HFF-Myc (cell line): ENCODE measurements around the gene CSNK1E.

ENCODE experiments used
- DNase-seq: peaks from one replicate; pipeline ENCODE4 v3.0.0-alpha.2; 2011; ENCODE audit warnings: low read depth; ENCODE audit errors: extremely low read depth
- H3K4me3 ChIP-seq: replicated peaks from 2 replicates; pipeline ENCODE4 v1.5.1; 2011; ENCODE audit warnings: low read depth, mild to moderate bottlenecking, control low read depth, low read length
- TF ChIP-seq, protein P1 (sequence below): IDR thresholded peaks from 2 replicates; pipeline ENCODE4 v1.5.1; 2012; ENCODE audit warnings: mild to moderate bottlenecking, low read depth, low read length, control low read depth; ENCODE audit errors: missing control alignments

Gene CSNK1E

DNA sequence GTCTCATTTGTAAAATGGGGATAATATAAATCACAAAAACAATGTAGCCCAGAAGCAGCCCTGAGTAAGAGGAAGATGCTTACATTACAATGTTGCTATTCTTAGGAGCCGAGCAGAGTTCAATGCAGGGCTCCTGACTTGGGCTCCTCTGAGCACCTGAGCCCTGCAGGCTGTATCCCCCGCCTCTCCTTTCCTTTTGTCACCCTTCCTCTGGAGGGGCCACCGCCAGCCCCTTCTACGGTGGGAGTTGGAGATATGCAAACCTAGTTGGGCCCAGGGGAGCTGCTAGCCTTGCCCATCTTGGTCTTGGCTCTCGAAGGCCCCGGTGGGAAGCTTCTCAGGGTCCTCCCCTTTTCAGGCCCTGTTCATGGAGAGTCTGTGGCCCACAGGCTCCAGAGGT, 8.4 kb upstream of the CSNK1E start:
- no peak for DNase-seq
- TF ChIP-seq, protein P1, sequence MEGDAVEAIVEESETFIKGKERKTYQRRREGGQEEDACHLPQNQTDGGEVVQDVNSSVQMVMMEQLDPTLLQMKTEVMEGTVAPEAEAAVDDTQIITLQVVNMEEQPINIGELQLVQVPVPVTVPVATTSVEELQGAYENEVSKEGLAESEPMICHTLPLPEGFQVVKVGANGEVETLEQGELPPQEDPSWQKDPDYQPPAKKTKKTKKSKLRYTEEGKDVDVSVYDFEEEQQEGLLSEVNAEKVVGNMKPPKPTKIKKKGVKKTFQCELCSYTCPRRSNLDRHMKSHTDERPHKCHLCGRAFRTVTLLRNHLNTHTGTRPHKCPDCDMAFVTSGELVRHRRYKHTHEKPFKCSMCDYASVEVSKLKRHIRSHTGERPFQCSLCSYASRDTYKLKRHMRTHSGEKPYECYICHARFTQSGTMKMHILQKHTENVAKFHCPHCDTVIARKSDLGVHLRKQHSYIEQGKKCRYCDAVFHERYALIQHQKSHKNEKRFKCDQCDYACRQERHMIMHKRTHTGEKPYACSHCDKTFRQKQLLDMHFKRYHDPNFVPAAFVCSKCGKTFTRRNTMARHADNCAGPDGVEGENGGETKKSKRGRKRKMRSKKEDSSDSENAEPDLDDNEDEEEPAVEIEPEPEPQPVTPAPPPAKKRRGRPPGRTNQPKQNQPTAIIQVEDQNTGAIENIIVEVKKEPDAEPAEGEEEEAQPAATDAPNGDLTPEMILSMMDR: no peak
- no peak overlapping the region for H3K4me3 ChIP-seq

DNA sequence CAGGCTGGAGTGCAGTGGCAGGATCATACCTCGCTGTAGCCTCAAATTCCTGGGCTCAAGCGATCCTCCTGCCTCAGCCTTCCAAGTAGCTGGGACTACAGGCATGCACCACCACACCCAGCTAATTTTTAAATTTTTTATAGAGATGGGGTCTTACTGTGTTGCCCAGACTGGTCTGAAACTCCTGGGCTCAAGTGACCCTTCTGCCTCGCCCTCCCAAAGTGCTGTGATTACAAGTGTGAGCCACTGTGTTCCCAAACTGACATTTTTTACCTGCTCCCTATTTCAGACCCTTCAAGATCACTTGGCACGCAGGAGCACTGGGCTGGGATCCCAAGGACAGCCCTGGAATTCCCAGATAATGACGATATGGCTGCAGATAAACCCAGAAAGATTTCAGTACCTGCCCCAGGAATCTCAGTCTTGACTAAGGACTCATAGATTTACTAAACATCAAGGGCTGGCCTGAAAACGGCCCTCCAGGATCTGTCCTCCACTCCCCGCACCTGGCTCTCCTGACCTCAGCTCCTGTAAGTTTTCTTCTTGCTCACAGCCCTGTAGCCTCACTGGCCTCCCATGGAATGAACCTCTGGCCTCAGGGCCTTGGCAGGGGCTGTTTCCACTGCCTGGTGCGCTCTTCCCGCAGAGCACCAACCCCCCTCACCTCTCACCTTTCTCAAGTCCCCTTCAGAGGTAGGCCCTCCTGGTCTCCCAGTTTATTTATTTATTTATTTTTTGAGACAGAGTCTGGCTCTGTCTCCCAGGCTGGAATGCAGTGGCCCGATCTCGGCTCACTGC, 3.6 kb upstream of the CSNK1E start:
- TF ChIP-seq, protein P1: no peak
- no peak overlapping the region for H3K4me3 ChIP-seq
- DNase-seq: no peak

DNA sequence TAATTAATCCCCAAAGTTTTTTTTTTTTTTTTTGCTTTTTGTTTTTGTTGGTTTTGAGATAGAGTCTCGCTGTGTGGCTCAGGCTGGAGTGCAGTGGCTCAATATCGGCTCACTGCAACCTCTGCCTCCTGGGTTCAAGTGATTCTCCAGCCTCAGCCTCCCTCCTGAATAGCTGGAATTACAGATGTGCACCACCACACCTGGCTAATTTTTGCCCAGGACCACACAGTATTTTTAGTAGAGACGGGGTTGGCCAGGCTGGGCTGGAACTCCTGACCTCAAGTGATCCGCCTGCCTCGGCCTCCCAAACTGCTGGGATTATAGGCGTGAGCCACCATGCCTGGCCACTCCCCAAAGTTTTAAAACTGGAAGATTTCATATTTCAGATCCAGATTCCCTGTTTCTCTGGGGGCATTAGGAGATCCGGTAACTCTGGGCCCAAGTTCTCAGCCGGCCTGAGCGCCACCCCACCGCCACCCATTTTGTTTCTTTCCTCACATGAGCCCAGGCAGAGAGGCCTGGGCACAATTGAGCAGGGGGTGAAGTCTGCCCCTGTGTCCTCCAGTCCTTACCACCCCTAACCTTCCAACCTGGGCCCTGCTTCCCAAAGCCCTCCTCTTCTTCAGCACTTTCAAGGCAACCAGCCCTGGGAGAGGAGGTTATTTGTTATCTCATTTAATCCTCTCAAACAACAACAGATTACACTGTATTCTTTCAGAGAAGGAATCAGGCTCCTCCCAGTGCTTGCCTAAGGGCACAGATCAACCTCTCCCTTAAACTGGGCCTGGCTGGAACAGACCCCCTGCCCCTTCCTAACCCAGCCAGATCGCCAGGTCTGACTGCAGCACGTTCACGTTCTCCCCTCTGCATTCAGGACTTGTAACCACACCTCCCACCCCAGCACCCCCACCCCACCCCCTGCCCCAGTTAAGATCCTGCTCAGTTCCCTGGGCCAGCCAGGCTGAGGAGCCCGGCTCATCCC, 1.9 kb upstream of the CSNK1E start:
- no peak for DNase-seq
- TF ChIP-seq, protein P1: no peak

DNA sequence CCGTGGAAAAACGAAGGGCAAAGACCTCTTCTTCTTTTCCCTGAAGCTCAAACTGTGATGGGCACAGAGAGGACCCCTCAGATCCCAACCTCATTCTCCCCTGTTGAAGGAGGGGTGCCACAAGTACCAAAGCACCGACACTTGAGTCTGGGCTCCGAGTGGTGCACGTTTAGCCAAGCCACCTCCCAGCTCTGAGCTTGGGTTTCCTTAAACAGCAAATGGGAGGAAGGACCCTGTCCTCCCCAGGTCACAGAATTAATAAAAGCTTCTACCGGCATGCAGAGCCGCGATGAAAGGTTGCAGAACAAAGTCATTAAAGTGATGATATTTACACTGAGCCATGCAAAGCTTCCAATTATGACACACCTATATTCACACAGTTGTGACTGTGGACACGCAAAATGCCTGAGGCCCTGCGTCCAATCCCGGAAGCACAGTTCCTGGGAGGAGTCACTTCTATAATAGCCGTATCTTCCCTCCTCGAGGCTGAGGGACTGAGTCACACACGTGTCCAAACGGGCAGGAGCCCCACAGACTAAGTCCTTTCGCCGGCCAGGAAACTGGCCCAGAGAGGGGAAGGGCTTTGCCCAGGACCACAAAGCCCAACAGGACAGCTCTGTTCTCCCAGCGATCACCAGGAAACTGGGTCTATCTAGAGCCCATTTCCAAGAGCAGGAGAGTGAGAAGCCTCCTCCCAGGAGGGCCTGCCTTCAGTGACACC, 922 bp upstream of the CSNK1E start:
- peak overlapping the region; percentile 52 for H3K4me3 ChIP-seq
- TF ChIP-seq, protein P1: no peak
- peak; percentile 80 for DNase-seq

More for the DNA sequence above, 1.9 kb upstream of the CSNK1E start:
- H3K4me3 ChIP-seq: no peak overlapping the region

DNA sequence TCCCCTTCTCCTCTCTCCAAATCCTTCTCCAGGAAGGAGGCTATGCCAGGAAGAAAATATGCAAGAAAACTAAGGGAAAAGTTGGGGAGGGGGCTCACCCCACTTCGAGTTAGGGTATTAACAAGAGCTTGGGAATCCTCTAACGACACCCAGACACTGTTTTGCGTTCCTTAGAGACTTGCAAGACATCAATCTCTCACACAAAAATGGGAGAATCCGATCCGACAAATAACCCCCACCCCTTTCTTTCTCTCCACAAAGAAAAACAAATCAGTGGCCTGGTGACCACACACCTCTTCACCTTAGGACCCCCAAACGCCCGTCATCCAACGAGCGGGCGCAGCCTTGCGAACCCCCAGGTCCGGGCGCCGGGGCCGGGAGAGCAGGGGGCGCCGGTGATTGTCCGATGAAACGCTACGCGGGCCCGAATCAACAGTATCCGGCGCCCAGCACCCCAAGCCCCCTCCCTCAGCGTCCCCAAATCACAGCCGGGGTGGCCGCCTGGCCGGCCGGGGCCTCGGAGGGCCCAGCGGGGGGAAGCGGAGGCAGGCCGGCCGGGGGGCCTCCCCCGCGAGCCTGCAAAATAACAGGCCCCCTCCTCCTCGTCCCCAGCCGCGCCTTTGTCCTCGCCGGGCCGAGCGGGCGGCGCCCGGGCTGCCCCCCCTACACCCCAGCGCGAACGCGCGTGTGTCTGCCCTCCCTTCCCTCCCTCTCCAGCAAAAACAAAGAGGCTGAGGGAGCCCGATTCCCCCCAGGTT, 690 bp downstream of the CSNK1E start:
- TF ChIP-seq, protein P1: no peak

More for the DNA sequence above, 690 bp downstream of the CSNK1E start:
- peak overlapping the region; percentile 86 for H3K4me3 ChIP-seq
- DNase-seq: no peak
